ENCODE results near the gene UMOD.

GRCh38 chr16:20315764-20316163, 36.8 kb downstream of the UMOD start:
- TF ChIP-seq CTCF (IDR thresholded peaks at IDR 0.05; ENCODE audit: low read depth, low read length, missing input control): no peak
- TF ChIP-seq RAD21 (IDR thresholded peaks at IDR 0.05): no peak
- TF ChIP-seq REST (IDR thresholded peaks at IDR 0.05): no peak
- TF ChIP-seq MAX (IDR thresholded peaks at IDR 0.05): no peak
- TF ChIP-seq RXRA (IDR thresholded peaks at IDR 0.05): no peak
- TF ChIP-seq TAF1 (conservative IDR thresholded peaks at IDR 0.05): no peak
- TF ChIP-seq JUND (IDR thresholded peaks at IDR 0.05): no peak
- no peak for TF ChIP-seq HNF4G (IDR thresholded peaks at IDR 0.05)
- TF ChIP-seq EGR1 (IDR thresholded peaks at IDR 0.05; ENCODE audit: low read depth in 2 of 2): no peak
- no peak for TF ChIP-seq ATF3 (IDR thresholded peaks at IDR 0.05)
- TF ChIP-seq GABPA (IDR thresholded peaks at IDR 0.05 in 1 of 2, conservative IDR thresholded peaks at IDR 0.05 in 1 of 2): no peak
- no peak for TF ChIP-seq SP1 (IDR thresholded peaks at IDR 0.05)

Data from liver (tissue), 3 donors.